GM12878 (cell line): ENCODE measurements around the gene PKHD1. TPM values are rescaled to one million over a fixed set of nuclear protein-coding genes. Genes with fewer than 3 reads are reported as not detected.

Experiments used
- ATAC-seq: fragments of 200-7000 bp; cut with Tn5 transposase; 3 replicates; pipeline ENCODE4 v1.9.1; 2020; ENCODE audit warnings: mild to moderate bottlenecking, moderate library complexity
- BruUV-seq: library from RNA; stranded (reverse); fragments of 400-500 nt; replicated peaks from 2 replicates; lab custom pipeline; 2021; lab: Mats Ljungman, UMichigan
- CTCF ChIA-PET: fragments of 300-600 bp; sonication (Branson Sonifier 250); formaldehyde crosslinking; extraction: SDS; loops from one replicate; lab custom pipeline; 2021; ENCODE audit warnings: inconsistent platforms; lab: Yijun Ruan, JAX
- POLR2A ChIA-PET: fragments of 350-600 bp; formaldehyde crosslinking; extraction: SDS; loops from one replicate; lab custom pipeline; 2021; ENCODE audit warnings: inconsistent platforms; lab: Charles Lee
- RAD21 ChIA-PET: fragments of 300-600 bp; sonication (Branson Sonifier 250); formaldehyde crosslinking; loops from one replicate; lab custom pipeline; 2023; ENCODE audit warnings: antibody characterized with exemption; ENCODE audit not compliant: unreplicated experiment; lab: Charles Lee
- SMC1A ChIA-PET: fragments of 300-600 bp; sonication (Branson Sonifier 250); formaldehyde crosslinking; loops from one replicate; lab custom pipeline; 2023; ENCODE audit not compliant: unreplicated experiment, uncharacterized antibody; lab: Charles Lee
- DNase-seq: peaks from one replicate; pipeline ENCODE4 v3.0.0-alpha.2; 2011; ENCODE audit warnings: low read depth, low spot score
- FAIRE-seq: peaks from 3 replicates; lab custom pipeline; 2011; peaks lifted over from hg19 to GRCh38; lab: Jason Lieb, UNC
- H2AFZ ChIP-seq: 2 replicates; pipeline ENCODE4 v1.6.0; 2011; ENCODE audit warnings: low read depth, low read length, control low read depth; ENCODE audit not compliant: control insufficient read depth
- H3K27ac ChIP-seq: 2 replicates; pipeline ENCODE4 v1.5.1; 2011; ENCODE audit warnings: control low read depth; ENCODE audit not compliant: control insufficient read depth, insufficient read depth
- H3K27me3 ChIP-seq, 2 experiments: replicated peaks in 1 of 2; 2 replicates each; pipeline versions ENCODE4 v1.6.0 to v1.6.1; 2011; ENCODE audit warnings: low read length in 1 of 2; ENCODE audit not compliant: control insufficient read depth in 2 of 2, insufficient read depth in 2 of 2
- H3K36me3 ChIP-seq, 2 experiments: 2 replicates each; pipeline ENCODE4 v1.5.1; 2011; ENCODE audit warnings: low read length in 1 of 2; ENCODE audit not compliant: control insufficient read depth in 2 of 2, insufficient read depth in 2 of 2
- H3K4me1 ChIP-seq: 2 replicates; pipeline ENCODE4 v1.6.1; 2011; ENCODE audit warnings: mild to moderate bottlenecking, low read length, moderate library complexity, mixed read lengths; ENCODE audit not compliant: control insufficient read depth, insufficient read depth
- H3K4me2 ChIP-seq: 2 replicates; pipeline ENCODE4 v1.6.0; 2011; ENCODE audit warnings: control low read depth; ENCODE audit not compliant: control insufficient read depth, insufficient read depth
- H3K4me3 ChIP-seq: fragments of 200-600 bp; sonication (generic); 2 replicates; pipeline ENCODE4 v1.5.1; 2016
- H3K79me2 ChIP-seq: 2 replicates; pipeline ENCODE4 v1.6.0; 2011; ENCODE audit warnings: low read length; ENCODE audit not compliant: control insufficient read depth, insufficient read depth
- H3K9ac ChIP-seq: 2 replicates; pipeline ENCODE4 v1.8.0; 2011; ENCODE audit warnings: low read length, control low read depth, mixed read lengths; ENCODE audit not compliant: control insufficient read depth, insufficient read depth
- H3K9me3 ChIP-seq: replicated peaks from 3 replicates; pipeline ENCODE4 v1.5.1; 2011; ENCODE audit warnings: mild to moderate bottlenecking, low read length; ENCODE audit not compliant: control insufficient read depth, insufficient read depth
- H4K20me1 ChIP-seq: 2 replicates; pipeline ENCODE4 v1.6.0; 2011; ENCODE audit not compliant: control insufficient read depth, insufficient read depth
- BMI1 ChIP-seq: fragments of 450-650 bp; IDR thresholded peaks from 2 replicates; pipeline ENCODE4 v1.6.1; 2016; ENCODE audit warnings: mild to moderate bottlenecking, moderate library complexity, borderline replicate concordance
- CHD1 ChIP-seq: IDR thresholded peaks from 2 replicates; pipeline ENCODE4 v1.6.1; 2012; ENCODE audit warnings: low read depth, low read length, improper control_type of control experiment
- CHD2 ChIP-seq: IDR thresholded peaks from 2 replicates; pipeline ENCODE4 v1.6.1; 2011; ENCODE audit warnings: low read depth, low read length, improper control_type of control experiment, borderline replicate concordance
- CREB1 ChIP-seq: IDR thresholded peaks from 2 replicates; pipeline ENCODE4 v1.6.1; 2012; ENCODE audit warnings: low read depth, mild to moderate bottlenecking, inconsistent platforms
- EP300 ChIP-seq, 2 experiments: fragments of 150-350 bp in 1 of 2; IDR thresholded peaks; 2 replicates each; pipeline ENCODE4 v1.6.1; 2011 to 2012; ENCODE audit warnings: low read depth in 2 of 2, low read length in 2 of 2, borderline replicate concordance in 1 of 2, improper control_type of control experiment in 1 of 2, inconsistent platforms in 1 of 2; ENCODE audit not compliant: control insufficient read depth in 1 of 2
- EZH2 ChIP-seq: IDR thresholded peaks from 2 replicates; pipeline ENCODE4 v1.6.1; 2012; ENCODE audit warnings: low read depth, mild to moderate bottlenecking, control low read depth, inconsistent platforms, low read length, borderline replicate concordance; ENCODE audit not compliant: control insufficient read depth
- KDM1A ChIP-seq: fragments of 200-600 bp; sonication (generic); IDR thresholded peaks from 2 replicates; pipeline ENCODE4 v1.6.1; 2016; ENCODE audit warnings: borderline replicate concordance
- NFIC ChIP-seq: IDR thresholded peaks from 2 replicates; pipeline ENCODE4 v1.6.1; 2012; ENCODE audit warnings: low read depth, mild to moderate bottlenecking, inconsistent platforms, low read length, moderate library complexity
- NFYB ChIP-seq: IDR thresholded peaks from 2 replicates; pipeline ENCODE4 v1.6.1; 2011; ENCODE audit warnings: low read depth, mild to moderate bottlenecking, low read length, improper control_type of control experiment, moderate library complexity; ENCODE audit not compliant: insufficient read depth
- RCOR1 ChIP-seq: conservative IDR thresholded peaks from 2 replicates; pipeline ENCODE4 v1.6.1; 2012; ENCODE audit warnings: low read depth, low read length, improper control_type of control experiment
- RFX5 ChIP-seq: IDR thresholded peaks from 2 replicates; pipeline ENCODE4 v1.6.1; 2011; ENCODE audit warnings: low read depth, low read length, improper control_type of control experiment
- SPI1 ChIP-seq: IDR thresholded peaks from 2 replicates; pipeline ENCODE4 v1.6.1; 2011; ENCODE audit warnings: low read depth, mild to moderate bottlenecking, low read length, moderate library complexity, borderline replicate concordance; ENCODE audit not compliant: insufficient read depth
- SREBF2 ChIP-seq: IDR thresholded peaks from 2 replicates; pipeline ENCODE4 v1.6.1; 2012; ENCODE audit warnings: mild to moderate bottlenecking, low read length
- TBL1XR1 ChIP-seq: IDR thresholded peaks from 2 replicates; pipeline ENCODE4 v1.6.1; 2012; ENCODE audit warnings: low read depth, low read length, improper control_type of control experiment
- TCF12 ChIP-seq: IDR thresholded peaks from 2 replicates; pipeline ENCODE4 v1.6.1; 2011; ENCODE audit warnings: low read depth, mild to moderate bottlenecking, low read length
- WRNIP1 ChIP-seq: IDR thresholded peaks from 2 replicates; pipeline ENCODE4 v1.6.1; 2011; ENCODE audit warnings: low read depth, low read length, improper control_type of control experiment, borderline replicate concordance
- ZNF207 ChIP-seq: fragments of 450-650 bp; IDR thresholded peaks from 2 replicates; pipeline ENCODE4 v1.6.1; 2014; ENCODE audit warnings: antibody characterized with exemption, mild to moderate bottlenecking, borderline replicate concordance
- ZSCAN29 ChIP-seq: fragments of 450-650 bp; IDR thresholded peaks from 2 replicates; pipeline ENCODE4 v1.6.1; 2017; ENCODE audit warnings: mild to moderate bottlenecking, moderate library complexity
- WGBS: methylation state at CpG from one replicate; pipeline ENCODE4 v1.1.6; 2016; ENCODE audit warnings: low lambda C conversion rate; ENCODE audit not compliant: insufficient replicate concordance, insufficient coverage; ENCODE audit errors: missing lambda C conversion rate; 5-methylcytosine and 5-hydroxymethylcytosine counted together
- in situ Hi-C: fragments of 300-500 bp; cut with MboI; formaldehyde crosslinking; loops from 9 replicates; pipeline ENCODE4 v1.14.3; 2018; ENCODE audit warnings: mixed read lengths
- intact Hi-C: fragments of 100-400 bp; cut with micrococcal nuclease; formaldehyde crosslinking; loops from one replicate; pipeline ENCODE4 v1.14.2; 2022; ENCODE audit not compliant: unreplicated experiment
- polyA plus RNA-seq, 11 experiments: library from polyadenylated mRNA; depleted of rRNA in 4 of 11; unstranded in 6 of 11; stranded (reverse) in 5 of 11; fragments of >200 nt; fragmentation: Nextera tagmentation in 4 of 11; fragmentation: Illumina TruSeq in 1 of 11; extraction: Ambion mirVana in 4 of 11; extraction: Trizol in 1 of 11; gene quantifications; 1 replicate in 1 of 11; 2 replicates in 10 of 11; pipeline versions ENCODE4 v1.2.1 to v1.2.3, GENCODE V29; 2011 to 2016; ENCODE audit warnings: inconsistent platforms in 2 of 11, missing spikeins in 2 of 11, low read depth in 1 of 11
- total RNA-seq, 4 experiments: library from RNA; depleted of rRNA in 3 of 4; stranded (reverse); fragments of >200 nt in 3 of 4; fragmentation: Illumina TruSeq in 1 of 4; extraction: Trizol in 1 of 4; gene quantifications; 2 replicates each; pipeline versions ENCODE4 v1.2.1 to v1.2.3, GENCODE V29; 2013 to 2021
- TF ChIP-seq, protein P1 (sequence below): fragments of 450-650 bp; IDR thresholded peaks from 2 replicates; pipeline ENCODE4 v1.6.1; 2017; ENCODE audit warnings: mild to moderate bottlenecking
- TF ChIP-seq, protein P2 (sequence below): fragments of 150-350 bp; IDR thresholded peaks from 2 replicates; pipeline ENCODE4 v1.6.1; 2014; ENCODE audit warnings: mild to moderate bottlenecking, low read depth, low read length

PKHD1 gene
- total and polyA plus RNA-seq, 10 of the 15 experiments (the other 5 are each of a cell fraction or from before 2014, with no cell fraction given): under 0.01 to 0.90 (median 0.02) TPM; not detected in 1

DNA sequence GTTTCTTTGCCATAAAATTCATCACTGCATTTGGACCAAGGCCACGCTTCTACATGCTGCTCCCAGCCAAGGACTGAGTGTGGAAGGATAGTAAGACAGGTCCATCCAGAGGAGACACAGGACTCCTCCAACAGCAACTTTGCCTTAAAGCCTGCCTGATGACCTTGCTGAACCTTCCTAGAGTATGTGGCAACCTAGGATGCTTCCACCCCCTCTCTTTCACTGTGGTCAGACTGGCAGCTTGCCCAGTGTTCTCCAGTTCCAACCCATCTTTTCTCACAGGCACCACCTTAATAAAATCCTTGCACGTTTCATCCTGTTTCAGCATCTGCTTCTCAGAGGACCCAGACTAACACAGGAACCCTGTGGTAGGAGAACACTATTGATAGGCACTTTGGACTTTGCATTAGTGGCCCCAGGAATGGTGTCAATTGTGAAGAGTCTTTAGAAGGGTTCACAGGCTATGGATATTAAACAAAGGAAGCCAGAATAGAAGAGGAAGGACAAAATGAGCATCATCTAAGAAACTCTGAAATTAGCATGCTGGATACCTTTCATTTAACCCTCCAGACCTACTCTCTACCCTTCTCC, 2.4 kb upstream of the PKHD1 start (continued):
- TF ChIP-seq, protein P1, sequence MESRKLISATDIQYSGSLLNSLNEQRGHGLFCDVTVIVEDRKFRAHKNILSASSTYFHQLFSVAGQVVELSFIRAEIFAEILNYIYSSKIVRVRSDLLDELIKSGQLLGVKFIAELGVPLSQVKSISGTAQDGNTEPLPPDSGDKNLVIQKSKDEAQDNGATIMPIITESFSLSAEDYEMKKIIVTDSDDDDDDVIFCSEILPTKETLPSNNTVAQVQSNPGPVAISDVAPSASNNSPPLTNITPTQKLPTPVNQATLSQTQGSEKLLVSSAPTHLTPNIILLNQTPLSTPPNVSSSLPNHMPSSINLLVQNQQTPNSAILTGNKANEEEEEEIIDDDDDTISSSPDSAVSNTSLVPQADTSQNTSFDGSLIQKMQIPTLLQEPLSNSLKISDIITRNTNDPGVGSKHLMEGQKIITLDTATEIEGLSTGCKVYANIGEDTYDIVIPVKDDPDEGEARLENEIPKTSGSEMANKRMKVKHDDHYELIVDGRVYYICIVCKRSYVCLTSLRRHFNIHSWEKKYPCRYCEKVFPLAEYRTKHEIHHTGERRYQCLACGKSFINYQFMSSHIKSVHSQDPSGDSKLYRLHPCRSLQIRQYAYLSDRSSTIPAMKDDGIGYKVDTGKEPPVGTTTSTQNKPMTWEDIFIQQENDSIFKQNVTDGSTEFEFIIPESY: no peak
- no peak for TF ChIP-seq RCOR1
- TF ChIP-seq ZSCAN29: no peak
- TF ChIP-seq WRNIP1: no peak
- TF ChIP-seq NFYB: no peak
- TF ChIP-seq EZH2: no peak
- no peak for TF ChIP-seq CHD1

DNA sequence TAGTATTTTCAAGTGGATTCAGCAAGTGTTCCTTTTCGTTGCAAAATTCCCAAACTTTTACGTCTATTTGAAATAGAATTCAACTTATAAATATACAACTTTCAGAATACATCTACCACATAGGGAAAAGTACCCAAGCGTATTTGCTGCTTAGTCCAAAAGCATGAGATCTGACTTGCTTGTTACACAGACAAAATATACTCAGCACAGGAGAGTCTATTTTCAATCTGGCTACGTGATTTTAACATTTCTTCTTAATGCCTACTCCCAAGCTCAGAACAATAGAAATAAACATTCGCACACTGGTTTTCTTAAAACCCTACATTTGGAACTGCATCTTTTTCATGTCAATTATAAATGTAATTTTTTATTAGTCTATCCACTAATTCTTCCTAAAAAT, 672 bp downstream of the PKHD1 start:
- RAD21 ChIA-PET: no interaction called here
- ATAC-seq: no peak
- no peak for DNase-seq
- BruUV-seq: no TSS peak
- 33% methylated on average over 5 of the region's 5 CpGs for WGBS
- Histone ChIP-seq H3K36me3 (no peaks in the 10 kb centered on the region), H3K27ac (no peak overlapping the region)
- TF ChIP-seq KDM1A (no peak), CHD2 (no peak), ZNF207 (no peak), TCF12 (no peak), CREB1 (no peak), EP300 (IDR thresholded peaks at IDR 0.05; ENCODE audit: borderline replicate concordance in 1 of 2, control insufficient read depth in 1 of 2, low read depth in 2 of 2, low read length in 2 of 2) (no peak), SREBF2 (no peak), RFX5 (no peak), NFIC (no peak), BMI1 (no peak), SPI1 (no peak), TBL1XR1 (no peak)
- TF ChIP-seq, protein P2, sequence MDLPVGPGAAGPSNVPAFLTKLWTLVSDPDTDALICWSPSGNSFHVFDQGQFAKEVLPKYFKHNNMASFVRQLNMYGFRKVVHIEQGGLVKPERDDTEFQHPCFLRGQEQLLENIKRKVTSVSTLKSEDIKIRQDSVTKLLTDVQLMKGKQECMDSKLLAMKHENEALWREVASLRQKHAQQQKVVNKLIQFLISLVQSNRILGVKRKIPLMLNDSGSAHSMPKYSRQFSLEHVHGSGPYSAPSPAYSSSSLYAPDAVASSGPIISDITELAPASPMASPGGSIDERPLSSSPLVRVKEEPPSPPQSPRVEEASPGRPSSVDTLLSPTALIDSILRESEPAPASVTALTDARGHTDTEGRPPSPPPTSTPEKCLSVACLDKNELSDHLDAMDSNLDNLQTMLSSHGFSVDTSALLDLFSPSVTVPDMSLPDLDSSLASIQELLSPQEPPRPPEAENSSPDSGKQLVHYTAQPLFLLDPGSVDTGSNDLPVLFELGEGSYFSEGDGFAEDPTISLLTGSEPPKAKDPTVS: no peak
- TF ChIP-seq, all 136 proteins: peak for 0
- Histone ChIP-seq H3K27me3 (no peaks in the 10 kb centered on the region; a peak in 2 of 4 replicates), H3K79me2 (no peaks in the 10 kb centered on the region), H3K9me3 (no peaks in the 10 kb centered on the region), H4K20me1 (no peaks in the 10 kb centered on the region), H3K4me3 (no peak overlapping the region), H2AFZ (no peak overlapping the region), H3K4me1 (no peaks in the 10 kb centered on the region), H3K9ac (no peak overlapping the region), H3K4me2 (no peak overlapping the region)
- POLR2A ChIA-PET: no interaction called here
- SMC1A ChIA-PET: interaction anchor here (0.7 kb wide), 1 partner anchor 177 kb away, joined by 3 read pairs; no protein-coding TSS in a partner anchor
- CTCF ChIA-PET: interaction anchor here (0.9 kb wide), 1 partner anchor 28 kb away, joined by 3 read pairs; no protein-coding TSS in a partner anchor
- no peak for FAIRE-seq
- in situ Hi-C loops: no loop called here
- intact Hi-C loops: loop anchor here (5.0 kb wide), 1 partner anchor 146 kb away; no protein-coding TSS in a partner anchor
